GM21529 (cell line): ENCODE data around the gene COQ4.

ENCODE experiments used
- ATAC-seq: cut with Tn5 transposase; IDR thresholded peaks from one replicate; pipeline ENCODE4 v1.9.1; 2021; ENCODE audit not compliant: unreplicated experiment

The COQ4 gene

GRCh38 chr9:128372188-128372641, 49.6 kb downstream of the COQ4 start:
- no peak for ATAC-seq

GRCh38 chr9:128372784-128373183, 50.1 kb downstream of the COQ4 start:
- ATAC-seq, result no peak

- ATAC-seq, result no peak
Observed at GRCh38 chr9:128374221-128374675, 51.6 kb downstream of the COQ4 start.

- no peak for ATAC-seq
Observed at GRCh38 chr9:128375865-128376264, 53.2 kb downstream of the COQ4 start.

- ATAC-seq, result no peak
Observed at GRCh38 chr9:128382261-128382660, 59.6 kb downstream of the COQ4 start.

- no peak for ATAC-seq
Observed at GRCh38 chr9:128383007-128383753, 60.5 kb downstream of the COQ4 start.
